Measurements from ENCODE around the gene CDC37L1. TPM values are rescaled to one million over a fixed set of nuclear protein-coding genes. Genes with fewer than 3 reads are reported as not detected.
A peak's percentile ranks its signal among the peaks of the same experiment; 100 is the strongest.

The CDC37L1 gene
- polyA plus RNA-seq, 1 of the 3 experiments (the other 2 are of a cell fraction): 6.5 TPM

- 1% methylated on average over 12 of the region's 84 CpGs for WGBS (ENCODE audit: low lambda C conversion rate)
Observed at GRCh38 chr9:4740638-4741364, 61.4 kb downstream of the CDC37L1 start, which contains the start of gene AK3. TSS of gene AK3 (minus strand) at chr9:4741202. CDS start at chr9:4741087, 115 bp downstream.

More at GRCh38 chr9:4740638-4741364, 61.4 kb downstream of the CDC37L1 start, which contains the start of gene AK3:
- peaks cover 5 to 13% of the 10 kb centered on the region in 2 experiments; a peak in 2 of 4 replicates for H3K4me1 ChIP-seq (ENCODE audit: control insufficient read depth in 1 of 2, insufficient read depth in 2 of 2, low read depth in 1 of 2, low read length in 1 of 2)
- peaks cover 46% of the 10 kb centered on the region for H3K79me2 ChIP-seq (ENCODE audit: insufficient read depth)
- peak within 1 kb of the TSS; percentile 85 for H3K9ac ChIP-seq
- H3K36me3 ChIP-seq (replicated peaks in 1 of 2; ENCODE audit: control insufficient read depth in 1 of 2, insufficient read depth in 2 of 2, low read length in 1 of 2): peaks cover 0 to 7% of the 10 kb centered on the region in 2 experiments
- no peaks in the 10 kb centered on the region for H3K9me2 ChIP-seq
- H3K27ac ChIP-seq (ENCODE audit: low read depth in 2 of 2, low read length in 1 of 2): peak within 1 kb of the TSS; percentile 67 to 78
- H3K27me3 ChIP-seq (ENCODE audit: insufficient read depth): no peaks in the 10 kb centered on the region
- H3K4me2 ChIP-seq: peak within 1 kb of the TSS; percentile 94
- DNase-seq: peak; percentile 99
- H3K4me3 ChIP-seq (ENCODE audit: low read depth in 2 of 2, low read length in 1 of 2): peak within 1 kb of the TSS; percentile 73 to 92
- peaks cover 17% of the 10 kb centered on the region for H3F3A ChIP-seq (replicated peaks; ENCODE audit: insufficient read depth)
- peaks cover 3% of the 10 kb centered on the region; the same call in 1 of the 2 replicates for H4K20me1 ChIP-seq (ENCODE audit: insufficient read depth)
- H3K9me3 ChIP-seq: no peaks in the 10 kb centered on the region
- POLR2A ChIA-PET: interaction anchor here (0.8 to 2.1 kb wide), 5 partner anchors 12 to 74 kb away, joined by 4 to 10 read pairs (median 7); partner anchors contain the start of genes CDC37L1, RCL1 and SPATA6L
- TF ChIP-seq USF2 (IDR thresholded peaks at IDR 0.05; ENCODE audit: borderline replicate concordance, low read depth, low read length) (no peak), CHD2 (IDR thresholded peaks at IDR 0.05; ENCODE audit: low read length, partially characterized antibody) (peak; percentile 72), CTCF (IDR thresholded peaks at IDR 0.05) (peak; percentile 23; the same call in 1 of the 2 replicates), IRF3 (IDR thresholded peaks at IDR 0.05; ENCODE audit: low read depth, low read length) (no peak), GABPA (IDR thresholded peaks at IDR 0.05; ENCODE audit: low read depth) (peak; percentile 50; the same call in 1 of the 2 replicates), EZH2phosphoT487 (IDR thresholded peaks at IDR 0.05; ENCODE audit: borderline replicate concordance, low read depth) (no peak), RAD21 (IDR thresholded peaks at IDR 0.05; ENCODE audit: low read length) (peak; percentile 42), USF1 (IDR thresholded peaks at IDR 0.05; ENCODE audit: borderline replicate concordance, low read depth) (no peak), MAX (IDR thresholded peaks at IDR 0.05; ENCODE audit: low read depth) (peak; percentile 72), NRF1 (IDR thresholded peaks at IDR 0.05; ENCODE audit: low read depth, low read length) (peak; percentile 61), TAF1 (IDR thresholded peaks at IDR 0.05; ENCODE audit: borderline replicate concordance, low read depth, low read length) (peak; percentile 89), NFIC (IDR thresholded peaks at IDR 0.05; ENCODE audit: borderline replicate concordance) (no peak), MXI1 (IDR thresholded peaks at IDR 0.05; ENCODE audit: low read depth, low read length) (peak; percentile 65; the same call in 1 of the 2 replicates), FOXJ3 (CRISPR knock-in tag; IDR thresholded peaks at IDR 0.05) (no peak), ELF1 (IDR thresholded peaks at IDR 0.05) (peak; percentile 89), SIN3A (IDR thresholded peaks at IDR 0.05; ENCODE audit: borderline replicate concordance, low read depth, low read length) (peak; percentile 97; the same call in 1 of the 2 replicates), REST (IDR thresholded peaks at IDR 0.05; ENCODE audit: low read depth, low read length) (0 out of 2 replicates have a peak, but pooled peaks have one; percentile 5), TEAD4 (IDR thresholded peaks at IDR 0.05; ENCODE audit: borderline replicate concordance, insufficient read depth) (no peak), POLR2AphosphoS5 (IDR thresholded peaks at IDR 0.05; ENCODE audit: low read depth, low read length) (peak; percentile 67), SMC3 (IDR thresholded peaks at IDR 0.05; ENCODE audit: low read depth, low read length) (no peak), MEF2A (IDR thresholded peaks at IDR 0.05; ENCODE audit: borderline replicate concordance, low read depth) (no peak), TCF12 (IDR thresholded peaks at IDR 0.05) (no peak), RXRA (IDR thresholded peaks at IDR 0.05; ENCODE audit: borderline replicate concordance, low read depth) (no peak)
- CTCF ChIA-PET: interaction anchor here (0.6 to 2.6 kb wide), 14 partner anchors 9 to 1209 kb away, joined by 3 to 12 read pairs (median 4); partner anchors contain the start of genes CDC37L1, PLPP6 and SPATA6L
- H2AFZ ChIP-seq (ENCODE audit: low read depth): peak within 1 kb of the TSS; percentile 92
